OCI-LY7 (cell line): ENCODE results near the gene P3H2. TPM values are rescaled to one million over a fixed set of nuclear protein-coding genes. Genes with fewer than 3 reads are reported as not detected.

ENCODE experiments used
- BruUV-seq: library from RNA; stranded (reverse); fragments of 400-500 nt; replicated peaks from 2 replicates; lab custom pipeline; 2021; lab: Mats Ljungman, UMichigan
- CTCF ChIA-PET: fragments of 300-600 bp; sonication (Branson Sonifier 250); formaldehyde crosslinking; loops from one replicate; lab custom pipeline; 2022; ENCODE audit warnings: antibody characterized with exemption; ENCODE audit not compliant: unreplicated experiment; lab: Charles Lee
- POLR2A ChIA-PET: fragments of 300-600 bp; sonication (Branson Sonifier 250); formaldehyde crosslinking; loops from one replicate; lab custom pipeline; 2022; ENCODE audit warnings: antibody characterized with exemption; lab: Charles Lee
- DNase-seq: peaks from one replicate; pipeline ENCODE4 v3.0.0-alpha.2; 2015; ENCODE audit warnings: low spot score
- H2AFZ ChIP-seq: fragments of 200-600 bp; sonication (generic), shearing (Covaris generic); 2 replicates; pipeline ENCODE4 v1.6.1; 2014; ENCODE audit warnings: mild to moderate bottlenecking, antibody characterized with exemption, low read length, moderate library complexity
- H3K27ac ChIP-seq: fragments of 200-600 bp; sonication (generic); 2 replicates; pipeline ENCODE4 v1.5.1; 2014; ENCODE audit warnings: mixed run types, low read depth, mild to moderate bottlenecking, moderate library complexity, low read length, inconsistent platforms; ENCODE audit not compliant: poor library complexity, severe bottlenecking
- H3K36me3 ChIP-seq: fragments of 200-600 bp; sonication (generic); 2 replicates; pipeline ENCODE4 v1.6.1; 2014; ENCODE audit warnings: mild to moderate bottlenecking, antibody characterized with exemption, low read length, moderate library complexity, mixed read lengths; ENCODE audit not compliant: insufficient read depth
- H3K4me1 ChIP-seq: fragments of 200-600 bp; sonication (generic); 2 replicates; pipeline ENCODE4 v1.5.1; 2014; ENCODE audit warnings: mild to moderate bottlenecking, low read length; ENCODE audit not compliant: insufficient read depth, poor library complexity, severe bottlenecking
- H3K4me2 ChIP-seq: fragments of 200-600 bp; sonication (generic); 2 replicates; pipeline ENCODE4 v1.6.1; 2014; ENCODE audit warnings: mild to moderate bottlenecking, low read length
- H3K4me3 ChIP-seq: fragments of 200-600 bp; sonication (generic); 2 replicates; pipeline ENCODE4 v1.5.1; 2014; ENCODE audit warnings: mild to moderate bottlenecking, low read depth, low read length; ENCODE audit not compliant: poor library complexity, severe bottlenecking
- H3K79me2 ChIP-seq: fragments of 200-600 bp; sonication (generic); 2 replicates; pipeline ENCODE4 v1.6.1; 2016; ENCODE audit warnings: low read depth, mild to moderate bottlenecking, low read length, moderate library complexity, mixed read lengths; ENCODE audit not compliant: insufficient read depth
- H3K9me2 ChIP-seq: fragments of 200-600 bp; sonication (generic); 2 replicates; pipeline ENCODE4 v1.6.1; 2016; ENCODE audit warnings: mild to moderate bottlenecking, low read length, mixed read lengths; ENCODE audit not compliant: insufficient read depth
- H3K9me3 ChIP-seq: fragments of 200-600 bp; sonication (generic); 2 replicates; pipeline ENCODE4 v1.6.1; 2014; ENCODE audit warnings: mild to moderate bottlenecking, mixed run types, low read length, mixed read lengths
- H4K20me1 ChIP-seq: fragments of 200-600 bp; sonication (generic); 2 replicates; pipeline ENCODE4 v1.6.1; 2014; ENCODE audit warnings: mild to moderate bottlenecking, antibody characterized with exemption, low read length, moderate library complexity, mixed read lengths; ENCODE audit not compliant: insufficient read depth
- CTCF ChIP-seq: fragments of 200-600 bp; sonication (generic); conservative IDR thresholded peaks from 2 replicates; pipeline ENCODE4 v1.5.1; 2014; ENCODE audit warnings: mild to moderate bottlenecking, antibody characterized with exemption, low read length, moderate library complexity, mixed read lengths
- EZH2phosphoT487 ChIP-seq: fragments of 200-600 bp; sonication (generic); IDR thresholded peaks from 2 replicates; pipeline ENCODE4 v1.6.1; 2018; ENCODE audit warnings: low read depth, borderline replicate concordance, mild to moderate bottlenecking, mixed run types, antibody characterized with exemption, low read length, moderate library complexity, mixed read lengths
- intact Hi-C: fragments of 100-400 bp; cut with micrococcal nuclease; formaldehyde crosslinking; loops from one replicate; pipeline ENCODE4 v1.10.0; 2022; ENCODE audit not compliant: unreplicated experiment
- total RNA-seq, 2 experiments: library from RNA; depleted of rRNA in 1 of 2; stranded (reverse); fragments of >200 nt in 1 of 2; shearing (Covaris generic) in 1 of 2; gene quantifications; 2 replicates each; pipeline ENCODE4 v1.2.3, GENCODE V29; 2014 to 2022

P3H2 gene
- total RNA-seq, 2 experiments from 2014 or later = not detected

GRCh38 chr3:190127195-190127594, 6.5 kb upstream of the P3H2 start:
- Histone ChIP-seq H2AFZ (no peak overlapping the region), H3K36me3 (no peaks in the 10 kb centered on the region), H4K20me1 (no peaks in the 10 kb centered on the region), H3K27ac (no peak overlapping the region), H3K4me3 (no peak overlapping the region), H3K79me2 (no peaks in the 10 kb centered on the region), H3K4me1 (no peaks in the 10 kb centered on the region), H3K4me2 (no peak overlapping the region), H3K9me3 (no peaks in the 10 kb centered on the region), H3K9me2 (no peaks in the 10 kb centered on the region)
- no TSS peak for BruUV-seq
- ChIA-PET POLR2A (interaction anchor here (0.6 kb wide), 1 partner anchor 301 kb away, joined by 3 read pairs; no protein-coding TSS in a partner anchor), CTCF (no interaction called here)
- intact Hi-C loops = no loop called here
- TF ChIP-seq CTCF (no peak), EZH2phosphoT487 (no peak)
- no peak for DNase-seq

GRCh38 chr3:190125436-190126068, 4.9 kb upstream of the P3H2 start:
- ChIA-PET CTCF (no interaction called here), POLR2A (interaction anchor here (0.6 kb wide), 1 partner anchor 95 kb away, joined by 3 read pairs; no protein-coding TSS in a partner anchor)
- BruUV-seq = no TSS peak
- TF ChIP-seq CTCF (no peak), EZH2phosphoT487 (no peak)
- H4K20me1 ChIP-seq = no peaks in the 10 kb centered on the region
- no peaks in the 10 kb centered on the region for H3K9me2 ChIP-seq
- H3K9me3 ChIP-seq = no peaks in the 10 kb centered on the region
- no peak overlapping the region for H3K27ac ChIP-seq
- H3K4me3 ChIP-seq = no peak overlapping the region
- intact Hi-C loops = no loop called here
- no peak overlapping the region for H2AFZ ChIP-seq
- no peak for DNase-seq
- H3K4me1 ChIP-seq = no peaks in the 10 kb centered on the region
- no peaks in the 10 kb centered on the region for H3K79me2 ChIP-seq
- no peaks in the 10 kb centered on the region for H3K36me3 ChIP-seq
- no peak overlapping the region for H3K4me2 ChIP-seq

DNA sequence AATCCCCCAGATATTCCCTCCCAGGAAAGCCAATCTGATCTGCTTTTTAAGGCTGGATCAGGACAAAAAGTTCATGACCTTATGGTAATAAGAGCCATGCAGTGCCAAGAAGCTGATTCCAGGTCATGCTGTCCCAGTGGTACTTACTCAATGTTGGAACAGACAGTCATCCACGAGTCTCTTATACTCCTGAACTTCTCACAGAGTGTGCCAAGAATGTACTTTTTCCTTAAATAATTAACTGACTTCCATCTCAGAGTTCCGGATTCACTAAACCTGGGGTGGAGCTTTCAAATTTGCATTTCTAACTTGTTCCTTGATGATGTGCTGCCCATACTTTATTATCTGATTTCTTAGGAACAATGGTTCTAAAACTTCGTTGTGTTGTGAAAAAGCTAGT, 3.4 kb upstream of the P3H2 start:
- Histone ChIP-seq H3K4me2 (no peak overlapping the region), H3K36me3 (no peaks in the 10 kb centered on the region), H3K27ac (no peak overlapping the region), H4K20me1 (no peaks in the 10 kb centered on the region), H3K4me3 (no peak overlapping the region), H3K79me2 (no peaks in the 10 kb centered on the region), H3K4me1 (no peaks in the 10 kb centered on the region), H3K9me3 (no peaks in the 10 kb centered on the region), H3K9me2 (no peaks in the 10 kb centered on the region), H2AFZ (no peak overlapping the region)
- POLR2A ChIA-PET = interaction anchor here (0.6 kb wide), 1 partner anchor 12 kb away, joined by 3 read pairs; no protein-coding TSS in a partner anchor
- TF ChIP-seq CTCF (no peak), EZH2phosphoT487 (no peak)
- intact Hi-C loops = no loop called here
- no TSS peak for BruUV-seq
- CTCF ChIA-PET = no interaction called here
- DNase-seq = no peak
